HepG2 (cell line): ENCODE data around the gene JOSD1. TPM values are rescaled to one million over a fixed set of nuclear protein-coding genes. Genes with fewer than 3 reads are reported as not detected.

ENCODE experiments used
- ATAC-seq: fragments of 200-7000 bp; cut with Tn5 transposase; 3 replicates; pipeline ENCODE4 v1.9.1; 2020; ENCODE audit warnings: mild to moderate bottlenecking, moderate library complexity
- BruUV-seq: library from RNA; stranded (reverse); fragments of 400-500 nt; replicated peaks from 2 replicates; lab custom pipeline; 2021; lab: Mats Ljungman, UMichigan
- CTCF ChIA-PET: fragments of 300-600 bp; formaldehyde crosslinking; extraction: SDS; loops from one replicate; lab custom pipeline; 2021; ENCODE audit warnings: low total read pairs, inconsistent platforms, low intra/inter-chr PET ratio; lab: Yijun Ruan, JAX
- POLR2A ChIA-PET: fragments of 350-600 bp; sonication (Branson Sonifier 250); formaldehyde crosslinking; loops from one replicate; lab custom pipeline; 2020; ENCODE audit warnings: antibody characterized with exemption, inconsistent platforms; lab: Yijun Ruan, JAX
- DNase-seq: peaks from one replicate; pipeline ENCODE4 v3.0.0-alpha.2; 2015; ENCODE audit warnings: low spot score
- FAIRE-seq: peaks from 3 replicates; lab custom pipeline; 2011; peaks lifted over from hg19 to GRCh38; lab: Jason Lieb, UNC
- H2AFZ ChIP-seq: one replicate; pipeline ENCODE4 v1.6.1; 2011; ENCODE audit warnings: low read length, inconsistent platforms
- H3K27ac ChIP-seq: fragments of 300-600 bp; 3 replicates; pipeline ENCODE4 v1.8.0; 2011; ENCODE audit warnings: mixed run types, mild to moderate bottlenecking, mixed read lengths, low read length, inconsistent platforms; ENCODE audit not compliant: insufficient read depth; ENCODE audit errors: extremely low read length
- H3K27me3 ChIP-seq, 2 experiments: fragments of 200-600 bp in 1 of 2; 2 replicates in 1 of 2; 3 replicates in 1 of 2; pipeline versions ENCODE4 v1.6.0 to v1.8.0; 2011; ENCODE audit warnings: low read length in 2 of 2, mild to moderate bottlenecking in 2 of 2, moderate library complexity in 2 of 2, inconsistent platforms in 1 of 2; ENCODE audit not compliant: insufficient read depth in 2 of 2, control insufficient read depth in 1 of 2
- H3K36me3 ChIP-seq, 2 experiments: fragments of 200-600 bp in 1 of 2; replicated peaks in 1 of 2; 2 replicates in 1 of 2; 3 replicates in 1 of 2; pipeline versions ENCODE4 v1.5.1 to v1.8.0; 2011; ENCODE audit warnings: low read length in 2 of 2, inconsistent platforms in 1 of 2; ENCODE audit not compliant: insufficient read depth in 2 of 2, control insufficient read depth in 1 of 2
- H3K4me1 ChIP-seq: 2 replicates; pipeline ENCODE4 v1.5.1; 2012; ENCODE audit warnings: low read length, inconsistent platforms; ENCODE audit not compliant: insufficient read depth
- H3K4me2 ChIP-seq: 2 replicates; pipeline ENCODE4 v1.6.0; 2011; ENCODE audit warnings: low read depth, low read length, inconsistent platforms
- H3K4me3 ChIP-seq, 3 experiments: fragments of 200-600 bp in 1 of 3; sonication (generic), shearing (Covaris generic) in 1 of 3; replicated peaks in 1 of 3; 2 replicates each; pipeline ENCODE4 v1.5.1; 2011 to 2016; ENCODE audit warnings: low read length in 3 of 3, inconsistent platforms in 2 of 3, low read depth in 2 of 3, mild to moderate bottlenecking in 2 of 3, control low read depth in 1 of 3, mixed read lengths in 1 of 3; ENCODE audit not compliant: insufficient read depth in 1 of 3
- H3K79me2 ChIP-seq: one replicate; pipeline ENCODE4 v1.6.1; 2011; ENCODE audit warnings: low read length, inconsistent platforms; ENCODE audit not compliant: insufficient read depth
- H3K9ac ChIP-seq: 2 replicates; pipeline ENCODE4 v1.6.0; 2011; ENCODE audit warnings: mild to moderate bottlenecking, low read depth, low read length, inconsistent platforms; ENCODE audit not compliant: insufficient read depth
- H3K9me3 ChIP-seq: 2 replicates; pipeline ENCODE4 v1.5.1; 2012; ENCODE audit warnings: mild to moderate bottlenecking, low read length
- H4K20me1 ChIP-seq: 2 replicates; pipeline ENCODE4 v1.6.0; 2011; ENCODE audit warnings: inconsistent platforms, mild to moderate bottlenecking, low read length, moderate library complexity; ENCODE audit not compliant: insufficient read depth
- NFE2L2 ChIP-seq: fragments of 150-350 bp; IDR thresholded peaks from 2 replicates; pipeline ENCODE4 v1.6.1; 2014; ENCODE audit warnings: low read length
- NR2F1 ChIP-seq, 2 experiments: fragments of 450-650 bp in 1 of 2; formaldehyde crosslinking in 1 of 2; IDR thresholded peaks; 2 replicates each; pipeline versions ENCODE4 v1.5.0 to v1.6.1; 2016 to 2020; ENCODE audit warnings: mild to moderate bottlenecking in 1 of 2, missing compliant biosample characterization in 1 of 2, missing genetic modification reagents in 1 of 2, moderate library complexity in 1 of 2
- PHF20 ChIP-seq: sonication (generic); formaldehyde crosslinking; IDR thresholded peaks from 2 replicates; pipeline ENCODE4 v1.5.0; 2020; ENCODE audit warnings: mild to moderate bottlenecking, missing genetic modification reagents
- ZNF180 ChIP-seq: sonication (generic); formaldehyde crosslinking; IDR thresholded peaks from 2 replicates; pipeline ENCODE4 v1.4.0; 2020; ENCODE audit warnings: low read depth, missing genetic modification reagents, borderline replicate concordance
- WGBS: methylation state at CpG from one replicate; pipeline ENCODE4 v1.1.6; 2017; ENCODE audit warnings: low lambda C conversion rate; 5-methylcytosine and 5-hydroxymethylcytosine counted together
- in situ Hi-C: cut with HindIII; loops from 2 replicates; pipeline ENCODE4 v1.10.0; 2017; ENCODE audit warnings: low pct_unique_long_range_greater_than_20kb; ENCODE audit not compliant: extremely low pct_ligation_motif_present
- intact Hi-C: fragments of 100-400 bp; cut with micrococcal nuclease; formaldehyde crosslinking; loops from one replicate; pipeline ENCODE4 v1.10.0; 2022; ENCODE audit not compliant: unreplicated experiment
- polyA plus RNA-seq, 8 experiments: library from polyadenylated mRNA; depleted of rRNA in 3 of 8; stranded (reverse) in 7 of 8; unstranded in 1 of 8; fragments of >200 nt; fragmentation: Illumina TruSeq in 4 of 8; extraction: Trizol in 4 of 8; gene quantifications; 2 replicates each; pipeline versions ENCODE4 v1.2.1 to v1.2.3, GENCODE V29; 2011 to 2016; ENCODE audit warnings: low read depth in 4 of 8, missing spikeins in 1 of 8, mixed read lengths in 1 of 8; ENCODE audit not compliant: insufficient read depth in 1 of 8
- total RNA-seq, 5 experiments: library from RNA; depleted of rRNA; stranded (reverse); fragments of >200 nt; fragmentation: Illumina TruSeq; extraction: Trizol; gene quantifications; 2 replicates each; pipeline ENCODE4 v1.2.3, GENCODE V29; 2016; ENCODE audit warnings: low read depth in 1 of 5
- TF ChIP-seq, protein P1 (sequence below): sonication (generic); formaldehyde crosslinking; IDR thresholded peaks from 2 replicates; pipeline ENCODE4 v1.5.1; 2020; ENCODE audit warnings: mild to moderate bottlenecking, missing genetic modification reagents, moderate library complexity
- TF ChIP-seq, protein P2 (sequence below): sonication (generic); formaldehyde crosslinking; IDR thresholded peaks from 2 replicates; pipeline ENCODE4 v1.4.0; 2020; ENCODE audit warnings: low read depth, mild to moderate bottlenecking, missing genetic modification reagents
- TF ChIP-seq, protein P3 (sequence below): sonication (generic); formaldehyde crosslinking; IDR thresholded peaks from 2 replicates; pipeline ENCODE4 v1.4.0; 2020; ENCODE audit warnings: missing genetic modification reagents, mild to moderate bottlenecking, borderline replicate concordance
- TF ChIP-seq, protein P4 (sequence below): sonication (generic); formaldehyde crosslinking; IDR thresholded peaks from 2 replicates; pipeline ENCODE4 v1.5.1; 2020; ENCODE audit warnings: mild to moderate bottlenecking, missing genetic modification reagents, moderate library complexity

JOSD1 gene
- total and polyA plus RNA-seq, 2 of the 13 experiments (the other 11 are each of a cell fraction or from before 2014, with no cell fraction given) = 31.7 to 38.4 TPM

DNA sequence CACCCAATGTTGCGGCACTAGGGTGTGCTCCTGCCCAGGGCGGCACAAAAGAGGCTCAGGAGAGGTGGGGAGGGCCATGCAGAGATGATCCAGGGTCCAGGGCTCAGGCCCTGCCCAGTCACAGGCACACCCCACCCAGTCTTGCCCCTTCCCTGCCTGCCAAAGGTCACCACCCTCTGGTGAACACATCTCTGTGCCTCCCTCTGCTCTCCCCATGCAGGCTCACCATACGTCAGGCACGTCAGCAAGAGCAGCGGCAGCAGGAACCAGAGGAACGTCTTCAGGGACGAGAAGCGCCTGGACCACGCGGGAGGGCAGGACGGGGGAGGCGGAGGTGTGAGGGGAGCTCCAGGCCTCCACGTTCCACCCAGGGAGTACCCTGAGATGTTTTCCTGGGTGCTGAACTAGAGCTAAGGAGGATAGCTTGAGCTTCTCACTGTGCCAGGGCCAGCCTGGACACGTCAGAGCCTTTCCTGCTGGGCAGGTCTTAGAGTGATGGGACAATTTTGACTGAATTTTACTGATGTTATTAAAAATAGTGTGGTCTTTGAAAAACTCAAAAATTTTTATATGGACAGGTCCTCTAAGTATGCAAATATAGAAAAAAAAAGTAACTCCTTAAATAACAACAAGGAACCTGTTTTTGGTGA is 47.9 kb upstream of the JOSD1 start:
- Histone ChIP-seq H3K9ac (no peak overlapping the region), H2AFZ (no peak overlapping the region), H3K36me3 (peaks cover 37 to 64% of the 10 kb centered on the region in 2 experiments), H3K27me3 (no peaks in the 10 kb centered on the region), H3K79me2 (peaks cover 2% of the 10 kb centered on the region), H3K4me1 (peaks cover 53% of the 10 kb centered on the region), H3K4me2 (0 out of 2 replicates have a peak overlapping the region, but pooled peaks have one; percentile 7), H3K4me3 (peak overlapping the region in 1 of 3 experiments; percentile 13; a peak in 1 of 6 replicates), H3K27ac (peak overlapping the region; percentile 69), H4K20me1 (no peaks in the 10 kb centered on the region), H3K9me3 (no peaks in the 10 kb centered on the region)
- 81% methylated on average over 14 of the region's 14 CpGs for WGBS
- no TSS peak for BruUV-seq
- CTCF ChIA-PET = no interaction called here
- intact Hi-C loops (no loop called here), in situ Hi-C loops (no loop called here)
- POLR2A ChIA-PET = interaction anchor here (1.1 to 3.7 kb wide), 4 partner anchors 8 to 17 kb away, joined by 3 to 22 read pairs (median 4); no protein-coding TSS in a partner anchor
- peak; percentile 58 for ATAC-seq
- peak; percentile 43 for FAIRE-seq
- no peak for DNase-seq
- TF ChIP-seq, protein P1, sequence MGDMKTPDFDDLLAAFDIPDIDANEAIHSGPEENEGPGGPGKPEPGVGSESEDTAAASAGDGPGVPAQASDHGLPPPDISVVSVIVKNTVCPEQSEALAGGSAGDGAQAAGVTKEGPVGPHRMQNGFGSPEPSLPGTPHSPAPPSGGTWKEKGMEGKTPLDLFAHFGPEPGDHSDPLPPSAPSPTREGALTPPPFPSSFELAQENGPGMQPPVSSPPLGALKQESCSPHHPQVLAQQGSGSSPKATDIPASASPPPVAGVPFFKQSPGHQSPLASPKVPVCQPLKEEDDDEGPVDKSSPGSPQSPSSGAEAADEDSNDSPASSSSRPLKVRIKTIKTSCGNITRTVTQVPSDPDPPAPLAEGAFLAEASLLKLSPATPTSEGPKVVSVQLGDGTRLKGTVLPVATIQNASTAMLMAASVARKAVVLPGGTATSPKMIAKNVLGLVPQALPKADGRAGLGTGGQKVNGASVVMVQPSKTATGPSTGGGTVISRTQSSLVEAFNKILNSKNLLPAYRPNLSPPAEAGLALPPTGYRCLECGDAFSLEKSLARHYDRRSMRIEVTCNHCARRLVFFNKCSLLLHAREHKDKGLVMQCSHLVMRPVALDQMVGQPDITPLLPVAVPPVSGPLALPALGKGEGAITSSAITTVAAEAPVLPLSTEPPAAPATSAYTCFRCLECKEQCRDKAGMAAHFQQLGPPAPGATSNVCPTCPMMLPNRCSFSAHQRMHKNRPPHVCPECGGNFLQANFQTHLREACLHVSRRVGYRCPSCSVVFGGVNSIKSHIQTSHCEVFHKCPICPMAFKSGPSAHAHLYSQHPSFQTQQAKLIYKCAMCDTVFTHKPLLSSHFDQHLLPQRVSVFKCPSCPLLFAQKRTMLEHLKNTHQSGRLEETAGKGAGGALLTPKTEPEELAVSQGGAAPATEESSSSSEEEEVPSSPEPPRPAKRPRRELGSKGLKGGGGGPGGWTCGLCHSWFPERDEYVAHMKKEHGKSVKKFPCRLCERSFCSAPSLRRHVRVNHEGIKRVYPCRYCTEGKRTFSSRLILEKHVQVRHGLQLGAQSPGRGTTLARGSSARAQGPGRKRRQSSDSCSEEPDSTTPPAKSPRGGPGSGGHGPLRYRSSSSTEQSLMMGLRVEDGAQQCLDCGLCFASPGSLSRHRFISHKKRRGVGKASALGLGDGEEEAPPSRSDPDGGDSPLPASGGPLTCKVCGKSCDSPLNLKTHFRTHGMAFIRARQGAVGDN (CRISPR knock-in tag) = peak; percentile 68
- no peak for TF ChIP-seq NFE2L2
- TF ChIP-seq, protein P2, sequence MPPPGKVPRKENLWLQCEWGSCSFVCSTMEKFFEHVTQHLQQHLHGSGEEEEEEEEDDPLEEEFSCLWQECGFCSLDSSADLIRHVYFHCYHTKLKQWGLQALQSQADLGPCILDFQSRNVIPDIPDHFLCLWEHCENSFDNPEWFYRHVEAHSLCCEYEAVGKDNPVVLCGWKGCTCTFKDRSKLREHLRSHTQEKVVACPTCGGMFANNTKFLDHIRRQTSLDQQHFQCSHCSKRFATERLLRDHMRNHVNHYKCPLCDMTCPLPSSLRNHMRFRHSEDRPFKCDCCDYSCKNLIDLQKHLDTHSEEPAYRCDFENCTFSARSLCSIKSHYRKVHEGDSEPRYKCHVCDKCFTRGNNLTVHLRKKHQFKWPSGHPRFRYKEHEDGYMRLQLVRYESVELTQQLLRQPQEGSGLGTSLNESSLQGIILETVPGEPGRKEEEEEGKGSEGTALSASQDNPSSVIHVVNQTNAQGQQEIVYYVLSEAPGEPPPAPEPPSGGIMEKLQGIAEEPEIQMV = no peak
- TF ChIP-seq NR2F1 (CRISPR knock-in tag; IDR thresholded peaks at IDR 0.05) = 0 out of 4 replicates have a peak, but pooled peaks of 1 of the 2 experiments have one; percentile 8
- TF ChIP-seq PHF20 (CRISPR knock-in tag) = no peak
- TF ChIP-seq, protein P3, sequence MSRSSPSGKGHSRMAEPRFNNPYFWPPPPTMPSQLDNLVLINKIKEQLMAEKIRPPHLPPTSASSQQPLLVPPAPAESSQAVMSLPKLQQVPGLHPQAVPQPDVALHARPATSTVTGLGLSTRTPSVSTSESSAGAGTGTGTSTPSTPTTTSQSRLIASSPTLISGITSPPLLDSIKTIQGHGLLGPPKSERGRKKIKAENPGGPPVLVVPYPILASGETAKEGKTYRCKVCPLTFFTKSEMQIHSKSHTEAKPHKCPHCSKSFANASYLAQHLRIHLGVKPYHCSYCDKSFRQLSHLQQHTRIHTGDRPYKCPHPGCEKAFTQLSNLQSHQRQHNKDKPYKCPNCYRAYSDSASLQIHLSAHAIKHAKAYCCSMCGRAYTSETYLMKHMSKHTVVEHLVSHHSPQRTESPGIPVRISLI (CRISPR knock-in tag) = no peak
- TF ChIP-seq, protein P4, sequence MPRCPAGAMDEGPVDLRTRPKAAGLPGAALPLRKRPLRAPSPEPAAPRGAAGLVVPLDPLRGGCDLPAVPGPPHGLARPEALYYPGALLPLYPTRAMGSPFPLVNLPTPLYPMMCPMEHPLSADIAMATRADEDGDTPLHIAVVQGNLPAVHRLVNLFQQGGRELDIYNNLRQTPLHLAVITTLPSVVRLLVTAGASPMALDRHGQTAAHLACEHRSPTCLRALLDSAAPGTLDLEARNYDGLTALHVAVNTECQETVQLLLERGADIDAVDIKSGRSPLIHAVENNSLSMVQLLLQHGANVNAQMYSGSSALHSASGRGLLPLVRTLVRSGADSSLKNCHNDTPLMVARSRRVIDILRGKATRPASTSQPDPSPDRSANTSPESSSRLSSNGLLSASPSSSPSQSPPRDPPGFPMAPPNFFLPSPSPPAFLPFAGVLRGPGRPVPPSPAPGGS (CRISPR knock-in tag) = no peak
- no peak for TF ChIP-seq ZNF180
